Activated T-helper 1 cell treated with anti-CD3 and anti-CD28 coated beads, Interleukin-12 subunit alpha, Interleukin-12 subunit beta, Interleukin-2, Interleukin-4 antibody, amounts not matched to agents 30 ng/mL and 10 ng/mL and 1 ng/mL, durations not matched to agents 14 hours and 24 hours and 36 hours (primary cell): ENCODE measurements around the gene NEURL2. TPM values are rescaled to one million over a fixed set of nuclear protein-coding genes. Genes with fewer than 3 reads are reported as not detected.

Experiments
- DNase-seq: peaks from one replicate; pipeline ENCODE4 v3.0.0; 2021; ENCODE audit warnings: low spot score
- H3K27ac Mint-ChIP-seq: one replicate; pipeline ENCODE4 v1.8.0; 2021; ENCODE audit warnings: mild to moderate bottlenecking, mixed read lengths
- H3K27me3 Mint-ChIP-seq: one replicate; pipeline ENCODE4 v1.8.0; 2022; ENCODE audit warnings: mild to moderate bottlenecking, moderate library complexity, mixed read lengths; ENCODE audit not compliant: insufficient read depth
- H3K36me3 Mint-ChIP-seq: one replicate; pipeline ENCODE4 v1.8.0; 2021; ENCODE audit warnings: low read depth, mixed read lengths
- H3K4me1 Mint-ChIP-seq: one replicate; pipeline ENCODE4 v1.8.0; 2021; ENCODE audit warnings: low read depth, mixed read lengths
- H3K4me3 Mint-ChIP-seq: one replicate; pipeline ENCODE4 v1.8.0; 2021; ENCODE audit warnings: mild to moderate bottlenecking, moderate library complexity, mixed read lengths
- H3K9me3 Mint-ChIP-seq: one replicate; pipeline ENCODE4 v1.8.0; 2021; ENCODE audit warnings: mixed read lengths
- intact Hi-C: fragments of 100-400 bp; cut with micrococcal nuclease; formaldehyde crosslinking; loops from one replicate; pipeline ENCODE4 v1.15.1; 2024
- total RNA-seq: library from RNA; stranded (reverse); gene quantifications from 2 replicates; pipeline ENCODE4 v1.2.3, GENCODE V29; 2022

Gene NEURL2
- total RNA-seq, 1 donor from 2014 or later, result 1.9 TPM

DNA sequence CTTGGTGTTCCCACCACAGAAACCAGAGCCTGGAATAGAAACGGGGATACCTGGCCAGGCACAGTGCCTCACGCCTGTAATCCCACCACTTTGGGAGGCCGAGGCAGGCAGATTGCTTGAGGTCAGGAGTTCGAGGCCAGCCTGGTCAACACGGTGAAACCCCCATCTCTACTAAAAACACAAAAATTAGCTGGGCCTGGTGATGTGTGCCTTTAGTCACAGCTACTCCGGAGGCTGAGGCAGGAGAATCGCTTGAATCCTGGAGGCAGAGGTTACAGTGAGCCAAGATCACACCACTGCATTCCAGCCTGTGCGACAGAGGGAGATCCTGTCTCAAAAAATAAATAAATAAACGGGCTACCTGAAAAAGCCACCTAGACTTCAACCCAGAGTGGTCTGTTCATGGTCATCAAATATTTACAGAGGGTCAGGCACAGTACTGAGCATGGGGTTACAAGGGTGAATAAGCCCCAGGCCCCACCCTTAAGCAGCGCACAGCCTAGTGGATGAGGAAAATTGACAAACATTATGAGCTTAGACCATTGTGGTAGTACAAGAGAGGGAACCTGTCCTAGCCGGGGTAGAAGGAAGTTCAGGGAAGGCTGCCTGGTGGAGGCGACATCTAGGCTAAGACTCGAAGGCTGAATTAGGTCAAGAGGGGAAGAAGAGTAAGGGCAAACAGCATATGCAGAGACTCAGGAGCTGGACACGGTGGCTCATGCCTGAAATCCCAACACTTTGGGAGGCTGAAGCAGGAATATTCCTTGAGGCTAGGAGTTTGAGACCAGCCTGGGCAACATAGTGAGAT lies 36.3 kb upstream of the NEURL2 start:
- no peaks in the 10 kb centered on the region for H3K9me3 Mint-ChIP-seq
- H3K27ac Mint-ChIP-seq, result no peak overlapping the region
- no peaks in the 10 kb centered on the region for H3K36me3 Mint-ChIP-seq
- intact Hi-C loops, result no loop called here
- peaks cover 12% of the 10 kb centered on the region for H3K27me3 Mint-ChIP-seq
- DNase-seq, result no peak
- no peaks in the 10 kb centered on the region for H3K4me1 Mint-ChIP-seq
- H3K4me3 Mint-ChIP-seq, result no peak overlapping the region

DNA sequence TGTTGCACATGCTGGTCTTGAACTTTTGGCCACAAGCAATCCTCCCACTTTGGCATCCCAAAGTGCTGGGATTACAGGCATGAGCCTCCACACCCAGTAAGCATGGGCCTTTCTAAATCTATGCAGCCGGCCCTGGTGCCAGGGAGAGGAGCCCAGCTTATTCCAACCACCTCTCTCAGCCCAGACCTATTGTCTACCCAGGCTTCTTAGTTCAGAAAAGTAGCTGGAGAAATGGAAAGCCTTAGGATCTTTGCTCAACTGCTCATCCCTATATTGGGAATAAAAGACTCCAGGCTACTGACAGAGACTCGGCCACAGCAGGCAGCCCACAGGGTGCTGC lies 35.7 kb upstream of the NEURL2 start:
- Mint-ChIP-seq H3K4me3 (no peak overlapping the region), H3K4me1 (peaks cover 3% of the 10 kb centered on the region), H3K9me3 (no peaks in the 10 kb centered on the region), H3K27me3 (peaks cover 14% of the 10 kb centered on the region), H3K36me3 (no peaks in the 10 kb centered on the region), H3K27ac (no peak overlapping the region)
- intact Hi-C loops, result no loop called here
- no peak for DNase-seq

DNA sequence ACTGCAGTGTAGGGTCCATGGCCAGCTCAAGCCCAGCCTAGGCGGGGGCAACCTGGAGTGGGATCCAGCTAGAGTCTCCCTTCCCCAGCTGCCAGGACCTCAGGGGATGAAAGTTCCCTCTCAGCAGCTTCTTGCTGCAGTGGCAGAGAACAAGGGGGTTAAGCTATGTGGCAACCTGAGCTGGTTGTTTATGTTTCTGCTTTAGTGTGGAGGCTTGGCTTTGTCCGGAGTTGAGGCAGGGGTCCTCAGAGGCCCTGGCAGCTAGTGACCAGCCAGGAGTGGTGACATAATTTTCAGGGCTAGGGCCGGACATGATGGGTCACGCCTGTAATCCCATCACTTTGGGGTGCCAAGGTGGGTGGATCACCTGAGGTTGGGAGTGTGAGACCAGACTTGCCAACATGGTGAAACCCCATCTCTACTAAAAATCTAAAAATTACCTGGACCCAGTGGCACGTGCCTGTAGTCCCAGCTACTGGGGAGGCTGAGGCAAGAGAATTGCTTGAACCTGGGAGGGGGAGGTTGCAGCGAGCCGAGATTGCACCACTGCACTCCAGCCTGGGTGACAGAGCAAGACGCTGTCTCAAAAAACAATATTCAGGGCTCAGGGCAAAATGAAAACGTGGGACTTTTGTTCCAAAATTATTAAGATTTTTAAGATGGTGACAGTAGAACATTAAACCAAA lies 35.0 kb upstream of the NEURL2 start:
- H3K9me3 Mint-ChIP-seq, result no peaks in the 10 kb centered on the region
- H3K36me3 Mint-ChIP-seq, result no peaks in the 10 kb centered on the region
- H3K4me3 Mint-ChIP-seq, result no peak overlapping the region
- peaks cover 16% of the 10 kb centered on the region for H3K27me3 Mint-ChIP-seq
- intact Hi-C loops, result no loop called here
- DNase-seq, result no peak
- peaks cover 5% of the 10 kb centered on the region for H3K4me1 Mint-ChIP-seq
- H3K27ac Mint-ChIP-seq, result no peak overlapping the region

DNA sequence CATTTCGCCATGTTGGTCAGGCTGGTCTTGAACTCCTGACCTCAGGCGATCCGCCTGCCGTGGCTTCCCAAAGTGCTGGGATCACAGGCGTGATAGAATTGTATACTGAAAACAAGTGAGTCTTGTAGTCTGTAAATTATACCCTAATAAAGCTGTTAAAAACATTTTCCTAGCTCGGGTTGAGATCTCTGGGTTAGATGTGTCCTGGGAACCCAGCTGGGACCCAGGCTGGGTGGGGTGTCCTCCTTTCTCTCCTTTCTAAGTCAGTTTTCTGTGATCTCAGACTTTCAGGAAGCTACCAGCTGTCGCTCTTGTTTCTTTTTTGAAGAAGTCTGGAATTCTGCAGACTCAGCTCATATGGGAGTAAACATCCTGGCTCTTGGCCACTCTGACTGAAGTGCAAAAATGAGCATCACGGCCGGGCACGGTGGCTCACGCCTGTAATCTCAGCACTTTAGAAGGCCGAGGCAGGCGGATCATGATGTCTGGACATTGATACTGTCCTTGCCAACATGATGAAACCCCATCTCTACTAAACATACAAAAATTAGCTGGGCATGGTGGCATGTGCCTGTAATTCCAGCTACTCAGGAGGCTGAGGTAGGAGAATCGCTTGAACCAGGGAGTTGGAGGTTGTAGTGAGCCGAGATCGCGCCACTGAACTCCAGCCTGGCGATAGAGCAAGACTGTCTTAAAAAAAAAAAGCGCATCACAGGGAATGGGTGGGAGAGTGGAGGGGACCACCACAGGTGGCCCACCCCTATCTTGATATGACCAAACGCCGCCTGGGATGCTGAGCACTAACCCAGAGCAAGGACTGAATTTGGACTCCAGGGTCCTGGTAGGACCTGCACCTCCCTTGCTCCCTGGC lies 33.6 kb upstream of the NEURL2 start:
- Mint-ChIP-seq H3K4me3 (no peak overlapping the region), H3K4me1 (peaks cover 5% of the 10 kb centered on the region), H3K27me3 (peaks cover 25% of the 10 kb centered on the region), H3K27ac (no peak overlapping the region), H3K36me3 (no peaks in the 10 kb centered on the region), H3K9me3 (no peaks in the 10 kb centered on the region)
- intact Hi-C loops, result no loop called here
- no peak for DNase-seq

DNA sequence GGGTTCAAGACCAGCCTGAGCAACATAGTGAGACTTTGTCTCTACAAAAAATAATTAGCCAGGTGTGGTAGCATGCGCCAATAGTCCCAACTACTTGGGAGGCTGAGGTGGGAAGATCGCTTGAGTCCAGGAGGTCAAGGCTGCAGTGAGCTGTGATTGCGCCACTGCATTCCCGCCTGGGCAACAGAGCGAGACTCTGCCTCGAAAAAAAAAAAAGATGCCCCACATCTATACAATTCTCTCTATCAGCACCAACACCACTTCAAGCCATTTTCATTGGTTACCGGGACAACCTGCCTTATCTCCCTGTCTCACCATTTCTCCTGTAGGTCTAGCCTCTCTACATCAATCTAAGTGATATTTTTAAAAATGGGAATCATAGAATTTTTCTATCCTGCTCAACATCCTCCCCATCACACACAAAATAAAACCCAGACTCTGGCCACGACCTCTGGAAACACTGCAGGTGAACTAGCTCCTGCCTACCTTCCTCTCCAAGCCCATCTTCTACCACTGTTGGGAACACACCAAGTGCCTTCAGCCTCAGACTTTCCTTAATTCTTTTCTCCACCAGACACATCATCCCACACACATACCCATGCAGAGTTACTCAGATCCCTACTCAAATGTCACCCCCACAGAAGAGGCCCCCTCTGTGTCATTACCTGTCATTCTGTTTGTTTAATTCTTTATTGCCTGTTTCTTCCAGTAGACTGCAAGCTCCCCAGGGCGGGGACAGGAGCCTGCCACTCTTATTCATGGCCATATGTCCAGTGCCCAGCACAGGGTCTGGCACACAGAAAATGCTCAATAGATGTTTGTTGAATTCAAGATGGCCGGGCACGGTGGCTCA lies 30.6 kb upstream of the NEURL2 start:
- no peak for DNase-seq
- no peaks in the 10 kb centered on the region for H3K36me3 Mint-ChIP-seq
- peaks cover 22% of the 10 kb centered on the region for H3K27me3 Mint-ChIP-seq
- H3K4me3 Mint-ChIP-seq, result no peak overlapping the region
- peaks cover 5% of the 10 kb centered on the region for H3K4me1 Mint-ChIP-seq
- no peak overlapping the region for H3K27ac Mint-ChIP-seq
- no peaks in the 10 kb centered on the region for H3K9me3 Mint-ChIP-seq
- intact Hi-C loops, result no loop called here

DNA sequence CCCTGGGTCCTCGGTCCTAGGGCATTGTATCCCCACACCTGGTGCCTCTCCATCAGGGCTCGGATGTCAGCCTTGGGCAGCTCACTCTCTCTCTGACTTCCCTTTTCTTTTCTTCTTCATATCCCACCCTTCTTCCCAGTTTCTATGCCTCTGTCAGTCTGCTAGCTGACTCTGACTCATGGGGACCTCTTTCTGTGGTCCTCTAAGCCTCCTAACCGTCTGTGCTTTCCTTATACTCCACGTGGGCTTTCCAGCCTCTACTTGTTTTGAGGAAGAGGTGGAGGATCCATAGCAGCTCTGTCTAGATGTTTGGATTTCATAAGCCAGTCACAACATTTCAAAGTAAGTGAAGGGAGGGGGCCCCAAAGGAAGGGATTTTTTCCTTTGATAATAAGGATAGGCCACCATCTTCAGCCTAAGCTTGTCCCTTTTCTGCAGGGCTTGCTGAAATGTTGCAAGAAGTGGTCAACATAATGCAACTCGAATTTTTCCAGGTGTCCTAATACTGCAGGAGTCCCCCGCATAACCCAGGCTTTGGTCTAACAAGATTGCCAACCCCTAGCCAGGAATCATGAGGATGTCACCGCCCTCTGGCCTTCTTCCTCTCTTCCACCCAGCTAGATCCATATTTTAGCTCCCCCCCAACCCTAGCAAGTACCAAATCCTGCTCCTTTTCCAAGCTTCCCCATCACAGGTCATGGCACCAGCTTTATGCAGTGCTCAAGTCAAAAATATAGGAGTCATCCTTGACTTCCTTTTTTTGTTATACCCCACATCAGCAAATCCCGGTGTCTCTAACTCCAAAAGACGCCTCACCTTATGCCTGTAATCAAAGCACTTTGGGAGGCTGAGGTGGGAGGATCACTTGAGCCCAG lies 29.7 kb upstream of the NEURL2 start:
- Mint-ChIP-seq H3K9me3 (no peaks in the 10 kb centered on the region), H3K27me3 (peaks cover 27% of the 10 kb centered on the region), H3K27ac (no peak overlapping the region), H3K4me1 (peaks cover 5% of the 10 kb centered on the region), H3K4me3 (no peak overlapping the region), H3K36me3 (no peaks in the 10 kb centered on the region)
- intact Hi-C loops, result no loop called here
- no peak for DNase-seq

GRCh38 chr20:45919542-45920399 lies 28.8 kb upstream of the NEURL2 start:
- DNase-seq, result no peak
- peaks cover 25% of the 10 kb centered on the region for H3K27me3 Mint-ChIP-seq
- no peak overlapping the region for H3K4me3 Mint-ChIP-seq
- H3K4me1 Mint-ChIP-seq, result peaks cover 5% of the 10 kb centered on the region
- intact Hi-C loops, result no loop called here
- H3K27ac Mint-ChIP-seq, result no peak overlapping the region
- H3K9me3 Mint-ChIP-seq, result no peaks in the 10 kb centered on the region
- H3K36me3 Mint-ChIP-seq, result no peaks in the 10 kb centered on the region

- Mint-ChIP-seq H3K27me3 (peaks cover 29% of the 10 kb centered on the region), H3K9me3 (no peaks in the 10 kb centered on the region), H3K36me3 (no peaks in the 10 kb centered on the region), H3K4me3 (no peak overlapping the region), H3K4me1 (peaks cover 5% of the 10 kb centered on the region), H3K27ac (no peak overlapping the region)
- intact Hi-C loops, result no loop called here
- no peak for DNase-seq
These were observed 27.9 kb upstream of the NEURL2 start for GRCh38 chr20:45918779-45919537.

DNA sequence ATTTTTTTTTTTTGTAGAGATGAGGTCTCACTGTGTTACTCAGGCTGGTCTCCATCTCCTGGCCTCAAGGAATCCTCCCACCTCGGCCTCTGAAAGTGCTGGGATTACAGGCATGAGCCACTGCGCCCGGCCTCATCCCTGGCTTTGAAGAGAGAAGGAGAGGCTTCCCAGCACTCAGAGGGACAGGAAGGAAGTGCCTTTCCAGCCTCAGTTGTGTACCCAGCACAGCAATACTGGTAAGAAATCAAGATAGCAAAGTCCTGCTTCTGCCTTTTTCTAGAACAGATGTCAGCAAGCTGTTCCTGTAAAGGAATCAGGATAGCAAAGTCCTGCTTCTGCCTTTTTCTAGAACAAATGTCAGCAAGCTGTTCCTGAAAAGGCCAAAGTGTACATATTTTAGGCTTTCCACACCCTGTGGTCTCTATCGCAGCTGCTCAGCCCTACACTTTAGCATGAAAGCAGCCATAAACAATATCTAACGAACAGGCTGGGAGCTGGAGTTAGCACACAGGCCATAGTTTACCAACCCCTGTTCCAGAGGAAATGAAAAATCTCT lies 27.3 kb upstream of the NEURL2 start:
- Mint-ChIP-seq H3K27ac (no peak overlapping the region), H3K4me1 (peaks cover 5% of the 10 kb centered on the region), H3K27me3 (peaks cover 29% of the 10 kb centered on the region), H3K9me3 (no peaks in the 10 kb centered on the region), H3K4me3 (no peak overlapping the region), H3K36me3 (no peaks in the 10 kb centered on the region)
- no peak for DNase-seq
- intact Hi-C loops, result no loop called here

DNA sequence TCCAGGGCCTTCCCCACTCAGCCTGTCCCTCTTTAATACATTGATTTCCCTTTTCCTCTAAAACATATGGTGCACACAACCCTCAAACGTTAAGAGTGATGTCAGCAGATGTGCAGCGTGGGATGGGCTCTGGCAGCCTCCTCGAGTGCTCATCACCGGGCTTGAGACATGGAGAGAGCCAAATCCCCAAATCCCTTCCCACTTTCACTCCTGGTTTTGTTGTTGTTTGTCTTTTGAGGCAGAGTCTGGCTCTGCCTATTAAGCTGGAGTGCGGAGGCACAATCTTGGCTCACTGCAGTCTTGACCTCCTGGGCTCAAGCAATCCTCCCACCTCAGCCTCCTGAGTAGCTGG lies 26.8 kb upstream of the NEURL2 start:
- Mint-ChIP-seq H3K36me3 (no peaks in the 10 kb centered on the region), H3K4me3 (no peak overlapping the region), H3K27ac (no peak overlapping the region), H3K27me3 (peaks cover 26% of the 10 kb centered on the region), H3K4me1 (peaks cover 5% of the 10 kb centered on the region), H3K9me3 (no peaks in the 10 kb centered on the region)
- no peak for DNase-seq
- intact Hi-C loops, result no loop called here
